Endodermal cell (in vitro differentiated cells): ENCODE results near the gene DNAJC22. TPM values are rescaled to one million over a fixed set of nuclear protein-coding genes. Genes with fewer than 3 reads are reported as not detected.

Experiments
- DNase-seq: peaks from one replicate; pipeline ENCODE4 v3.0.0-alpha.2; 2017
- H3K27ac ChIP-seq: 2 replicates; pipeline ENCODE4 v1.5.1; 2013; ENCODE audit warnings: mild to moderate bottlenecking, low read depth, low read length, moderate library complexity
- H3K27me3 ChIP-seq: 2 replicates; pipeline ENCODE4 v1.6.1; 2013; ENCODE audit warnings: mild to moderate bottlenecking, low read length, moderate library complexity; ENCODE audit not compliant: insufficient read depth, control insufficient read depth, poor library complexity, severe bottlenecking
- H3K36me3 ChIP-seq: 2 replicates; pipeline ENCODE4 v1.7.0; 2013; ENCODE audit warnings: mild to moderate bottlenecking, low read length, moderate library complexity; ENCODE audit not compliant: control insufficient read depth, insufficient read depth
- H3K4me1 ChIP-seq: one replicate; pipeline ENCODE4 v1.7.0; 2013; ENCODE audit warnings: low read length; ENCODE audit not compliant: control insufficient read depth, insufficient read depth
- H3K4me3 ChIP-seq: 2 replicates; pipeline ENCODE4 v1.5.1; 2013; ENCODE audit warnings: mild to moderate bottlenecking, low read length, moderate library complexity
- H3K9ac ChIP-seq: 2 replicates; pipeline ENCODE4 v1.6.1; 2013; ENCODE audit warnings: mild to moderate bottlenecking, low read length, moderate library complexity; ENCODE audit not compliant: poor library complexity, severe bottlenecking; ENCODE audit errors: extremely low read depth
- H3K9me3 ChIP-seq: 2 replicates; pipeline ENCODE4 v1.6.1; 2013; ENCODE audit warnings: mild to moderate bottlenecking, low read length, moderate library complexity; ENCODE audit not compliant: control insufficient read depth
- H3K27ac Mint-ChIP-seq: 2 replicates; pipeline ENCODE4 v1.8.0; 2020; ENCODE audit warnings: mixed read lengths
- H3K27me3 Mint-ChIP-seq: 2 replicates; pipeline ENCODE4 v1.8.0; 2021; ENCODE audit warnings: mild to moderate bottlenecking, mixed read lengths; ENCODE audit not compliant: insufficient read depth
- H3K36me3 Mint-ChIP-seq: 2 replicates; pipeline ENCODE4 v1.8.0; 2020; ENCODE audit warnings: low read depth, mixed read lengths
- H3K4me1 Mint-ChIP-seq: 2 replicates; pipeline ENCODE4 v1.8.0; 2020; ENCODE audit warnings: mixed read lengths
- H3K4me3 Mint-ChIP-seq: 2 replicates; pipeline ENCODE4 v1.8.0; 2020; ENCODE audit warnings: mild to moderate bottlenecking, moderate library complexity, mixed read lengths
- H3K9me3 Mint-ChIP-seq: 2 replicates; pipeline ENCODE4 v1.8.0; 2020; ENCODE audit warnings: mild to moderate bottlenecking, mixed read lengths
- WGBS, 2 experiments: methylation state at CpG; one replicate each; pipeline versions ENCODE4 v1.1.5 to v1.1.7; 2013; ENCODE audit warnings: missing lambda C conversion rate in 2 of 2, mixed read lengths in 1 of 2; ENCODE audit not compliant: insufficient coverage in 1 of 2, insufficient read length in 1 of 2; 5-methylcytosine and 5-hydroxymethylcytosine counted together
- total RNA-seq, 2 donors: library from RNA; stranded (reverse); fragmentation: NEBNext Ultra II Directional in 1 of 2; extraction: Animal tissue kit (Norgen Biotek cat#: 25700) in 1 of 2; gene quantifications; 2 replicates in 1 of 2; 3 replicates in 1 of 2; pipeline ENCODE4 v1.2.1, GENCODE V29; 2021
- TF ChIP-seq, protein P1 (sequence below): fragments of 200-600 bp; sonication (generic); conservative IDR thresholded peaks from 2 replicates; pipeline ENCODE4 v1.5.0; 2021; ENCODE audit warnings: antibody characterized with exemption, mild to moderate bottlenecking

DNAJC22 gene
- total RNA-seq, 2 donors from 2014 or later = 1.9 to 4.6 TPM

- Histone ChIP-seq H3K9me3 (no peaks in the 10 kb centered on the region), H3K9ac (no peak overlapping the region), H3K36me3 (peaks cover 21% of the 10 kb centered on the region), H3K27me3 (peaks cover 81% of the 10 kb centered on the region), H3K4me1 (no peaks in the 10 kb centered on the region), H3K27ac (no peak overlapping the region), H3K4me3 (no peak overlapping the region)
- Mint-ChIP-seq H3K27me3 (peaks cover 66% of the 10 kb centered on the region), H3K36me3 (peaks cover 7% of the 10 kb centered on the region), H3K9me3 (no peaks in the 10 kb centered on the region), H3K4me3 (no peak overlapping the region), H3K4me1 (peaks cover 14% of the 10 kb centered on the region), H3K27ac (no peak overlapping the region)
- 87 to 97% methylated on average over 14 to 19 of the region's 19 CpGs for WGBS, 2 experiments
- TF ChIP-seq, protein P1, sequence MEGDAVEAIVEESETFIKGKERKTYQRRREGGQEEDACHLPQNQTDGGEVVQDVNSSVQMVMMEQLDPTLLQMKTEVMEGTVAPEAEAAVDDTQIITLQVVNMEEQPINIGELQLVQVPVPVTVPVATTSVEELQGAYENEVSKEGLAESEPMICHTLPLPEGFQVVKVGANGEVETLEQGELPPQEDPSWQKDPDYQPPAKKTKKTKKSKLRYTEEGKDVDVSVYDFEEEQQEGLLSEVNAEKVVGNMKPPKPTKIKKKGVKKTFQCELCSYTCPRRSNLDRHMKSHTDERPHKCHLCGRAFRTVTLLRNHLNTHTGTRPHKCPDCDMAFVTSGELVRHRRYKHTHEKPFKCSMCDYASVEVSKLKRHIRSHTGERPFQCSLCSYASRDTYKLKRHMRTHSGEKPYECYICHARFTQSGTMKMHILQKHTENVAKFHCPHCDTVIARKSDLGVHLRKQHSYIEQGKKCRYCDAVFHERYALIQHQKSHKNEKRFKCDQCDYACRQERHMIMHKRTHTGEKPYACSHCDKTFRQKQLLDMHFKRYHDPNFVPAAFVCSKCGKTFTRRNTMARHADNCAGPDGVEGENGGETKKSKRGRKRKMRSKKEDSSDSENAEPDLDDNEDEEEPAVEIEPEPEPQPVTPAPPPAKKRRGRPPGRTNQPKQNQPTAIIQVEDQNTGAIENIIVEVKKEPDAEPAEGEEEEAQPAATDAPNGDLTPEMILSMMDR = no peak
- DNase-seq = no peak
These were observed 12.5 kb upstream of the DNAJC22 start for GRCh38 chr12:49334226-49334625.

DNA sequence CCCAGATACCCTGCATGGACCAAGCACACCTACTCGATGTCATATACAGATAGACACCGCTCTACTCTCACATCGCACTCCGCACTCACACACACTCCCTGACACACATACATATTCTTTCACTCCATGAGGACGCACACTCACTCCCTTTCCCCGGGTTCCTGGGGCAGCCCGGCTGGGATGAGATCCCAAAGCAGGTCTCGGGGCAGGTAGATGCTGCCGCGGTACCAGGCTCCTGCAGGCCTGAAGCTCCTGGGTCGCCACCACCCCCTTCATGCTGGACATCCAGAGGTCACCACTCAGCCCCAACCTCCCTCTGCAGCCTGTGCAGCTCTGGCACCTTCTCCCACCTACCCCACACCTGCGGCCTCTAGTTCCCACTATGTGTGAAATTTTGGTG lies 12.0 kb upstream of the DNAJC22 start:
- WGBS, 2 experiments = 85 to 100% methylated on average over 4 to 12 of the region's 12 CpGs
- H3K27ac ChIP-seq = no peak overlapping the region
- H3K9me3 Mint-ChIP-seq = no peaks in the 10 kb centered on the region
- H3K36me3 ChIP-seq = peaks cover 17% of the 10 kb centered on the region
- no peak overlapping the region for H3K27ac Mint-ChIP-seq
- H3K27me3 Mint-ChIP-seq = peaks cover 70% of the 10 kb centered on the region
- peaks cover 15% of the 10 kb centered on the region for H3K4me1 Mint-ChIP-seq
- DNase-seq = peak; percentile 43
- H3K4me3 ChIP-seq = no peak overlapping the region
- peaks cover 86% of the 10 kb centered on the region for H3K27me3 ChIP-seq
- no peaks in the 10 kb centered on the region for H3K9me3 ChIP-seq
- no peaks in the 10 kb centered on the region for H3K4me1 ChIP-seq
- no peak overlapping the region for H3K4me3 Mint-ChIP-seq
- peaks cover 5% of the 10 kb centered on the region for H3K36me3 Mint-ChIP-seq
- no peak overlapping the region for H3K9ac ChIP-seq
- TF ChIP-seq, protein P1 = no peak

GRCh38 chr12:49335118-49335954 lies 11.4 kb upstream of the DNAJC22 start:
- H3K9me3 ChIP-seq = no peaks in the 10 kb centered on the region
- no peak overlapping the region for H3K27ac ChIP-seq
- H3K27ac Mint-ChIP-seq = no peak overlapping the region
- no peaks in the 10 kb centered on the region for H3K4me1 ChIP-seq
- peaks cover 10% of the 10 kb centered on the region for H3K36me3 ChIP-seq
- H3K4me3 Mint-ChIP-seq = no peak overlapping the region
- H3K4me3 ChIP-seq = no peak overlapping the region
- DNase-seq = peak; percentile 47
- H3K27me3 ChIP-seq = peaks cover 93% of the 10 kb centered on the region
- peaks cover 15% of the 10 kb centered on the region for H3K4me1 Mint-ChIP-seq
- no peak overlapping the region for H3K9ac ChIP-seq
- H3K27me3 Mint-ChIP-seq = peaks cover 77% of the 10 kb centered on the region
- WGBS, 2 experiments = 82 to 83% methylated on average over 12 to 16 of the region's 16 CpGs
- TF ChIP-seq, protein P1 = no peak
- H3K36me3 Mint-ChIP-seq = no peaks in the 10 kb centered on the region
- no peaks in the 10 kb centered on the region for H3K9me3 Mint-ChIP-seq
